Measurements from ENCODE around the gene B4GALT4.

GRCh38 chr3:119173325-119173724 is 67.4 kb downstream of the B4GALT4 start, which contains the start of gene UPK1B:
- no peak for TF ChIP-seq CTCF (IDR thresholded peaks at IDR 0.05)
- no peak for TF ChIP-seq EP300 (IDR thresholded peaks at IDR 0.05)
- no peak for TF ChIP-seq POLR2A (IDR thresholded peaks at IDR 0.05)

Data from tibial nerve (tissue), 4 donors.